ENCODE results near the gene GRIK1.

GRIK1 gene

GRCh38 chr21:29675451-29675850 lies 264.3 kb downstream of the GRIK1 start:
- no peak for DNase-seq (ENCODE audit: low read depth in 1 of 2, low spot score in 1 of 2)

DNA sequence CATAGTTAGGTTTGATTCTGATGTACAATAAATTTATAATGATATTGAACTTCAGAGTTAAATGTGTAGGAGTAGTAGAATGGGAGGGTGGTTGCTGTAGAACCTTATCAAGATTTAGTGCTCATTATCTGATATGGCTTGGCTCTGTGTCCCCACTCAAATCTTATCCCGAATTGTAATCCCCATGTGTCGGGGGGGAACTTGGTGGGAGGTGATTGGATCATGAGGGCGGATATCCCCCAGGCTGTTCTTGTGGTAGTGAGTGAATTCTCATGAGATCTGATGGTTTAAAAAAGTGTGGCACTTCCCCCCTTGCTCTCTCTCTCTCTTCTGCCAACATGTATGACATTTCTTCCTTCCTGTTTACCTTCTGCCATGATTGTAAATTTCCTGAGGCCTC lies 265.5 kb downstream of the GRIK1 start:
- DNase-seq (ENCODE audit: low read depth in 1 of 2, low spot score in 1 of 2) = no peak

DNA sequence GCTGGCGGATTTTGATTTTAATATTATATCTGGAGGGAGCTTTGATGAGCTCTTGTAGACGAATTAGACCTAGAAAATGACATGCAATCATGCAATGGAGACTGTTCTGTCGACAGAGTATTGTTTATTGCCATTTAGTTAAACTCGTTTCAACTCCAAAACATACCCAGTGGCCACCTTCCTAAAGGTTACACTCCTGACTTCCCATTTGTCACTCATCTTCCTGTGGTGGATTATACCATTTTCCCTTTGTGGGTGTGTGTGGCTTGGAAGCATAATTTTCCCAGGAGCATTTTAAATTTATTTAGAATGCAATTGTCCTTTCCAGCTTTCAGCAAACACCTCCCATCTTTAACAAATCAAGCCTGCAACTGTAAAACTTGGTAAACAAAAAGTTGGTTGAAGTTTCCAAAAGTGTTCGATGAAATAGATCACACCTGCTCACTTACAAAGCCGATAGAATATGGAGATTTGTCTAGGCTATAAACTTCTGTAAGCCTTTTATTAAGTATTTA lies 266.6 kb downstream of the GRIK1 start:
- DNase-seq (ENCODE audit: low read depth in 1 of 2, low spot score in 1 of 2) = no peak

DNA sequence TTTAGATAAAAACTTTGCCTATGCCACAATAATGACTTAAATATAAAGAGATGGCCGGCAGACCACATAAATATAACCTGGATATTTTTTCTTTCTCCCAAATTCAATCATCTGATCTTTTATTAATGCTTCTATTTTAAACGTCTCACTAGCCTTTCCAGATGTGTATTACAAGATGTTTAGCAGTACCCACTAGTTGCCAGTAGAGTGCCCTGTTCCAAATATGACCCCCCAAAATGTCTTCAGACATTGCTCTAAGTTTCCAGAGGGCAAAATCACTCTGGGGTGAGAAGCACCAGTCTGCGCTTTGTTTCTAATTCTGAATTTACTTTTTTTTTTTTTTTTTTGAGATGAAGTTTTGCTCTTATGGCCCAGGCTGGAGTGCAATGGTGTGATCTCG lies 268.1 kb downstream of the GRIK1 start:
- DNase-seq (ENCODE audit: low read depth in 1 of 2, low spot score in 1 of 2) = no peak

DNA sequence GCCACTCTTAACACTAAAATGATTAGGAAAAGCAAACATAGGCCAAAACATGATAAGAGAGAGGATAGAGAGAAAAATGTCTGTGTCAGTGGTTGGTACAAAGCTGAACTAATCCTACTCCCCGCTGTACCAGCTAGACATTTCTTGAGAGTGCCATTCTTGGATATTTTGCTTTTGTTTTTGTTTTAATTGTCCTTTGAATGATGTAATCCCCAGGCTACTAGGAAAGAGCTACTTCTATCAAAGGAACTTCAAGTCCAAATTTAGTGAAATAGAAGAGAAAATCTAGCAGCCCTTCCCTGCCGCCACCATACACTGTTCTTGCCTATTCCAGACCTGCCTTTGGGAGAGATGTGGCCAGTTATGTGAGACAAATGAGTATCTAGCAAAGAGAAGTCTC lies 269.6 kb downstream of the GRIK1 start:
- DNase-seq (ENCODE audit: low read depth in 1 of 2, low spot score in 1 of 2) = no peak

DNA sequence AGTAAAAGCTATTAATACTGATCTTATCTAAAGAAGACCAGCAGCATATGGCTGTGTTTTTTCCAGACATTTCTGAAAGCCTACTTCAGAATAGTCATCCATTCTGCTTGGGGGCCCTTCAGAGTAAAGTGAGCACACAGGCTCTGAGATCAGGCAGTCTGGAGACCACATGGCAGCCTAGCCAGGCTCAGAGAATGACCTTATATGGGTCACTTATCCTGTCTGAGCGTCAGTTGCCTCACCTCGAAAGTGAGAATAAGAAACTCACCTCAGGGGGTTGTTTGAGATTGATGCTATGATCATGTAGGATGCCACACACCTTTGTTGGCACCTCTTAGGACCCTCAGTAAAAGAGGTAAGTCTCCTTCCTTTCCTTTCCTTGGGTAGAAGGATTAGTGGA lies 270.4 kb downstream of the GRIK1 start:
- DNase-seq (ENCODE audit: low read depth in 1 of 2, low spot score in 1 of 2) = no peak

DNA sequence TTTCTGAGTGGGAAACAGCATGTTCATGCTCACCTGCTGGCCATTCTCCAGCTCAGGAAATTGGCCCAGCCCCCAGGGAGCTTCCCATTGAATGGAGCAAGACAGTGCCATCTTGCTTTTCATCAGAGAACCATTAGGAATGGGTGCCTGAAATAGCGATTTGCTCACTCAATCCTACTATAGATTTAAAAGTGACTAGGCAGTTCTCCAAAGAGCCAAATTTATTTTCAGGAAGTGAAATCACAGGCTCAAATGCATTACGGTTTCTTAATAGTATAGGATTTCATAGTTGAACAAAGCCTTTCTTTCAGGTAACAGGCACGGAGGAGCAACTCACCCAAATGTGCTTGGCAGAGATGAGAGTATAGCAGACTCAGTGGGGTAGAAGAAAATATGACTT lies 272.1 kb downstream of the GRIK1 start:
- no peak for DNase-seq (ENCODE audit: low read depth in 1 of 2, low spot score in 1 of 2)

DNA sequence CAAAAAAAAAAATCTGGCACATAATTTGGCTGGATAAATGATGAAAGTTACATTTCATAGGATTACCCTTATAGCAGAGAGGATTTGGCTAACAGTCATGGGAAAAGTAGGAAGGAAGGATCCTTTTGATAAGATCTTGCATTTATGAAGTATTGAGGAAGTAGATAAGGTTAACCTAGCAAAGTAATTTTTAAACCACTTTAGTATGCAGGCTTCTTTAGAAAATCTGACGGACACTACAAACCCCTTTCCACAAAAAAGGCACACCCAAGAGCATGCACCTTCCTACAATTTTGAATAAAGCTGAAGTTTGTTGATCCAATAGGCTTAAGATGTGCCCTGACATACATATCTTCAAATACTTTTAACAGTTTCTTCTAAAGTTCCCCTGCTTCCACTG lies 275.2 kb downstream of the GRIK1 start:
- DNase-seq (ENCODE audit: low read depth in 1 of 2, low spot score in 1 of 2) = no peak

GRCh38 chr21:29661672-29662442 lies 277.9 kb downstream of the GRIK1 start:
- DNase-seq (ENCODE audit: low read depth in 1 of 2, low spot score in 1 of 2) = no peak

DNA sequence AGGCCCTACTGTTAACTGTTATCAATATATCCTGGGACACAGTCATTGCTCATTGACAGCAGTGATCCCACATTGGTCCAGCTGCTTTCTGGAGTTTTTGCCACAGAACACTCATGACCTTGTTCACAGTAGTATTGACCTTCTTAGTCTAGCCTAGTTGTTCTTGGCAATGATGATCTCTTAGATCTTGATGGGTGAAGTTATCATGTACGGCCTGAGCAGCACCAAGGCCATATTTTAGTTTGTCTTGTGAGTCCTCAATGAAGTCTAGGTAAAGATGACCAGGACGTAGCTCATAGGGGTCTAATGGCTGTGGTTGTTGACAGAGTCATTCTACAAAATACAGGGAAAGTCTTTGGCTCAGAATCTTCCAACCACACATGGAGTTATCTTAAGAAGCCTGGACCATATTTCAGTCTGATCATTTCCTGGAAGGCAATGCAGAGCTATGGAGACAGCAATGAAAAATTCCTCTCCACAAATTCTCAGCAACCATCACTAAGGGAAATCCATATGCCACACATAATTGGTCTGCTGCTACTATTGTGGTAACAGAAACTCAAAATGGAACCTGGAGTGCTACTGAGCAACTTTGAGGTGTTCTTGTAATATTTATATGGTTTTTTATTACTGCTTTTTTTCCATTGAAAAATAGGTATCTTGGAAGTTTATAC lies 279.6 kb downstream of the GRIK1 start:
- DNase-seq (ENCODE audit: low read depth in 1 of 2, low spot score in 1 of 2) = no peak

DNA sequence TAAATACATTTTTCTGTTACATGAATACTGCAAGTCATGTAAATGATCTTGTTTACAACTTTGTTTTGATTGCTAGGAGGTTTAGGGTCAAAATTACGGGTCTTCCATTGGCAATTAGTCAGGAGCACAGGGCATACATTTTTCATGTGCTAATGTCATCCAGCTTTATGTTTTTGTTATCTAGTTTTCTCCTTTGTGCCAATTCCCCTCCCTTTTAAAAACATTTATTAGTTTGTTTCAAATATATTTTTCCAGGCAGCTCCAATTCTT lies 280.9 kb downstream of the GRIK1 start:
- DNase-seq (ENCODE audit: low read depth in 1 of 2, low spot score in 1 of 2) = no peak

DNA sequence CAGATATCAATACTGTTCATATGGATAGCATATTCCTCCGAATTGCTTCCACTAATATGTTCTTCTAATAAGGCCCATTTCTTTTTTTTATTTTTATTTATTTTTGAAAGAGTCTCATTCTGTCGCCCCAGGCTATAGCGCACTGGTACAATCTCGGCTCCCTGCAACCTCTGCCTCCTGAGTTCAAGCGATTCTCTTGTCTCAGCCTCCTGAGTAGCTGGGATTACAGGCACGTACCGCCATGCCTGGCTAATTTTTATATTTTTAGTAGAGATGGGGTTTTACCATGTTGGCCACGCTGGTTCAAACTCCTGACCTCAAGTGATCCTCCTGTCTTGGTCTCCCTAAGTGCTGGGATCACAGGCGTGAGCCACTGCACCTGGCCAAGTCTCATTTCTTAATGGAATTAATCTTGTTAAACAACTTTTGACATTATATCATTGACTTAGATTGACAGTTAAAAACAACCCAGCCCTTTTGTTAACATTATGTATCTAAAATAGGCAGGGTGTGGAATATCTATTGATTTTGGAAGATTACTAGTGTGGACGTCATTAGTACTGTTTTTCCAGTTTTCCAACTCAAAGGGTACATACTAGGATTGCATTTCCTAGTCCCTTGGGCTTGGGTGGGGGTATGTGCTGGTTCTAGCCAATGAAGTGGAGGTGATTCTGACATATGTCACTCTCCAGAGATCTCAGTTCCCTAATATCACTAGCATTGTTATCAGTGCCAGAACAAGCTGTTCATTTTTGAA lies 281.4 kb downstream of the GRIK1 start:
- no peak for DNase-seq (ENCODE audit: low read depth in 1 of 2, low spot score in 1 of 2)

- no peak for DNase-seq (ENCODE audit: low read depth in 1 of 2, low spot score in 1 of 2)
Observed at GRCh38 chr21:29657240-29657989, 282.4 kb downstream of the GRIK1 start.

GRCh38 chr21:29656504-29657239 lies 283.1 kb downstream of the GRIK1 start:
- DNase-seq (ENCODE audit: low read depth in 1 of 2, low spot score in 1 of 2) = no peak

DNA sequence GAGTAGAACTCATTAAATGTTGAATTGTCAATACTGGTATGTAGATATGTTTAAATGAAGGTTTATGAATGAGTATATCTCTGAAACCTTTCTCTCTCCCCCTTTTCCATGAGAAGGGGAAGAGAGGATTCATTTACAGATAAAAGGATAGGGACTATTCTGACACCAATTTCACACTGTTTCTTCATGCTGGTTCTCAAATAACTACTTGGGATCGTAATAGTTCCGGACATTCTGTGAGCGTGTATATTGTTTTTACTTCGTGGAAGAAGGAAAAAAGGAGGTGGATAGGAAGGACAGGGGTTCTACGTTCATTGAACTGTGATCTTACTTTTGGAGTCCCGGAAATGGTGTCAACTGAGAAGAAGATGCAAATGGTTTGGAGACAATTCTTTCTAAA lies 284.2 kb downstream of the GRIK1 start:
- no peak for DNase-seq (ENCODE audit: low read depth in 1 of 2, low spot score in 1 of 2)

GRCh38 chr21:29654855-29655254 lies 284.9 kb downstream of the GRIK1 start:
- no peak for DNase-seq (ENCODE audit: low read depth in 1 of 2, low spot score in 1 of 2)

DNA sequence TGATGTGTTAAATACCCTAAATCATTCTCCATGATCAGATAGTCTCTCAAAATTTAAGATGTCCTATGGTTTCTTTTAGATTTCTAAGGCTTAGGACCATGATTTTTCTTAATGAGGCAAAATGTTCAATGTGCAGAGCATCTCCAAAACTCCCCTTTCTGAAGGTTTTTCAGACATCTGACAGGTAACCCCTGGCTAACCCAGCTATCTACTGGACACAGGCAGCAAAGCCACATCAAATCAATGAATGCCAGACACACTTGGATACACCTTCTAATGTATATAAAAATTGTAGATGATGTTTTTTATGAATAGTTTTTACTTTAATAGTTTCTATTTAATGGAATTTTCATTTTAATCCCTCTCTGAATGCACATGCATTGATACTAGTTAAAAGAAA lies 285.6 kb downstream of the GRIK1 start:
- DNase-seq (ENCODE audit: low read depth in 1 of 2, low spot score in 1 of 2) = no peak

DNA sequence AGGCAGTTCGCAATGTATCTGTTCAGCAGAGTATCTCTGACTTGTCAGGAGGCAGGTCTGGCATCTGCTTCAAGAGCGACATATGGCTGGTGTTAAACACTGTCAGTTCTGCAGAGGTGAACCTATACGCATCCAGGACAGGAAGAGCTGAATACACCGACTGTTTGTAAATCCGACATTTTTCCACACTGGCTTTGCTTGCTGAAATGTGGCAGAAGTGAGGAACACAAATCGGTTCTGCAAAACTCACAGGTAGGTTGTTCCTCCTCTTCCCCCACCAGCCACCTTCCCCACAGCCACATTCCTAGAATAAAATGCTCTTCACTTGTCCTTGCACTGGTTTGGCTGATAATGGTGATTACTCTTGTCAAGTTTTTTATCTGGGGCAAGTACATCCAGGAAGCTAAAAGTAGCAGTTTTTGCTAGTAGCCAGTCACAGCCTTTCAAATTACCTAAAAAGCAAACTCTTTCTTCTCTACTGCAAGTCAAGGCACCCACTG lies 289.2 kb downstream of the GRIK1 start:
- no peak for DNase-seq (ENCODE audit: low read depth in 1 of 2, low spot score in 1 of 2)

- DNase-seq (ENCODE audit: low read depth in 1 of 2, low spot score in 1 of 2) = no peak
Observed at GRCh38 chr21:29649406-29649814, 290.4 kb downstream of the GRIK1 start.

GRCh38 chr21:29648710-29649240 lies 291.0 kb downstream of the GRIK1 start:
- DNase-seq (ENCODE audit: low read depth in 1 of 2, low spot score in 1 of 2) = no peak
